DND-41 (cell line): ENCODE data around the gene MYO18B.

Experiments used
- ATAC-seq: fragments of 200-7000 bp; cut with Tn5 transposase; 3 replicates; pipeline ENCODE4 v1.9.1; 2021; ENCODE audit warnings: low read depth; ENCODE audit not compliant: insufficient read depth
- DNase-seq: peaks from one replicate; pipeline ENCODE4 v3.0.0-alpha.2; 2020
- H2AFZ ChIP-seq: 2 replicates; pipeline ENCODE4 v1.6.0; 2012; ENCODE audit warnings: low read depth, low read length
- H3K27ac ChIP-seq: 2 replicates; pipeline ENCODE4 v1.5.1; 2012; ENCODE audit warnings: low read length, inconsistent platforms
- H3K27me3 ChIP-seq: fragments of 200-600 bp; sonication (generic); 2 replicates; pipeline ENCODE4 v1.6.0; 2012; ENCODE audit warnings: low read length, mild to moderate bottlenecking, inconsistent platforms; ENCODE audit not compliant: insufficient read depth, poor library complexity
- H3K36me3 ChIP-seq: 2 replicates; pipeline ENCODE4 v1.5.1; 2012; ENCODE audit warnings: low read length, inconsistent platforms; ENCODE audit not compliant: insufficient read depth
- H3K4me1 ChIP-seq: 2 replicates; pipeline ENCODE4 v1.5.1; 2012; ENCODE audit warnings: mild to moderate bottlenecking, low read length; ENCODE audit not compliant: insufficient read depth
- H3K4me2 ChIP-seq: 2 replicates; pipeline ENCODE4 v1.6.0; 2012; ENCODE audit warnings: mild to moderate bottlenecking, moderate library complexity, low read length, inconsistent platforms; ENCODE audit not compliant: insufficient read depth
- H3K4me3 ChIP-seq, 2 experiments: fragments of 200-600 bp in 1 of 2; shearing (Covaris generic) in 1 of 2; 2 replicates each; pipeline ENCODE4 v1.5.1; 2012 to 2016; ENCODE audit warnings: inconsistent platforms in 2 of 2, low read length in 2 of 2, mild to moderate bottlenecking in 2 of 2, low read depth in 1 of 2, moderate library complexity in 1 of 2
- H3K79me2 ChIP-seq: 2 replicates; pipeline ENCODE4 v1.6.0; 2012; ENCODE audit warnings: low read length, inconsistent platforms; ENCODE audit not compliant: insufficient read depth
- H3K9ac ChIP-seq: 2 replicates; pipeline ENCODE4 v1.6.0; 2012; ENCODE audit warnings: low read depth, mild to moderate bottlenecking, inconsistent platforms, low read length, moderate library complexity
- H3K9me3 ChIP-seq: 2 replicates; pipeline ENCODE4 v1.5.1; 2012; ENCODE audit warnings: low read length, moderate library complexity, mild to moderate bottlenecking, inconsistent platforms; ENCODE audit not compliant: insufficient read depth, severe bottlenecking
- H4K20me1 ChIP-seq: 2 replicates; pipeline ENCODE4 v1.6.0; 2012; ENCODE audit warnings: low read length; ENCODE audit not compliant: insufficient read depth
- CTCF ChIP-seq: IDR thresholded peaks from 2 replicates; pipeline ENCODE4 v1.5.1; 2012; ENCODE audit warnings: borderline replicate concordance, low read length, moderate library complexity, mild to moderate bottlenecking; ENCODE audit not compliant: poor library complexity, severe bottlenecking; ENCODE audit errors: extremely low read depth
- EZH2 ChIP-seq: IDR thresholded peaks from 3 replicates; pipeline ENCODE4 v1.6.1; 2012; ENCODE audit warnings: borderline replicate concordance, low read depth, mild to moderate bottlenecking, moderate library complexity, low read length, inconsistent platforms; ENCODE audit not compliant: severe bottlenecking

MYO18B gene

DNA sequence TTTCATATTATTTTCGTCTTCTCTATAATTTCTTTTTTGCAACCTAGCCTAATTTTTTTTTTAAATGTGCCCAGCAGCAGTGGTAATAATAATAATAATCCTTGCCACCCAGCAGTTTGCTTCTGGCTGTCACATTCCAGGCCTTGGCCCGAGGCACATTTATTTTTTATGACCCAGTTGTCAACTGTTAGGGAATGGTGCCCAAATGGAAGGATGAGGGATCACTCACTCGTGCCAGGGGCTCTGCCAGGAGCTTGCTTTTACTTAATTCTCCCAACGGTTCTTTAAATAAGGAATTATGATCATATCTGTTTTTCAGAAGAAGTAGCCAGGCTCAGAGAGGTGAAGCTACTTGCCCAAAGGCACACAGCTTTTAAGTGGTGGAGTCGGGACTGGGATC is 49.6 kb downstream of the MYO18B start:
- Histone ChIP-seq H2AFZ (no peak overlapping the region), H3K36me3 (no peaks in the 10 kb centered on the region), H3K4me2 (no peak overlapping the region), H3K4me3 (no peak overlapping the region), H3K27ac (no peak overlapping the region), H3K9ac (no peak overlapping the region), H3K4me1 (no peaks in the 10 kb centered on the region), H3K27me3 (peaks cover 6% of the 10 kb centered on the region), H3K79me2 (no peaks in the 10 kb centered on the region), H3K9me3 (no peaks in the 10 kb centered on the region), H4K20me1 (no peaks in the 10 kb centered on the region)
- no peak for TF ChIP-seq EZH2
- no peak for TF ChIP-seq CTCF
- ATAC-seq (no peak), DNase-seq (no peak)

DNA sequence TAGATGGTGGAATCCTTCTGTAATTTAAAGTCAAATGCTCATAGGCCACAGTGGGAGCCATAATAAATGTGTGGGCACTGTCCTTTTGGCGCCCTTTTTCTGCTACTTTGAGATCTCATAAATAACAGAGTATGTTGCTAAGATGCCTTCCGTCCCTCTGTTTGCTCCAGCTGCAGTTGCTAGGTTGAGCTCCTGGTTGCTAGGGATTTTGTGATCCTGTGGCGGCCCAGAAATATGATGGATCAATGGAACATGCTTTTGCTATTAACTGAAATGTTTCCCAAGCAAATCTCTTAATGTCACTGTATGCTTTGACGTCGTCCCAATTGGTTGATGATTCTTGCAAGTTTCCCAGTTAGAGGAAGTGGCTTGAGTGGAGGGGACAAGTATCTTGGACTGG is 53.5 kb downstream of the MYO18B start:
- Histone ChIP-seq H3K4me2 (no peak overlapping the region), H3K9me3 (no peaks in the 10 kb centered on the region), H3K79me2 (no peaks in the 10 kb centered on the region), H3K27ac (no peak overlapping the region), H2AFZ (no peak overlapping the region), H3K27me3 (no peaks in the 10 kb centered on the region), H4K20me1 (no peaks in the 10 kb centered on the region), H3K36me3 (no peaks in the 10 kb centered on the region), H3K4me3 (no peak overlapping the region), H3K9ac (no peak overlapping the region), H3K4me1 (no peaks in the 10 kb centered on the region)
- no peak for TF ChIP-seq CTCF
- no peak for TF ChIP-seq EZH2
- ATAC-seq = no peak
- no peak for DNase-seq

DNA sequence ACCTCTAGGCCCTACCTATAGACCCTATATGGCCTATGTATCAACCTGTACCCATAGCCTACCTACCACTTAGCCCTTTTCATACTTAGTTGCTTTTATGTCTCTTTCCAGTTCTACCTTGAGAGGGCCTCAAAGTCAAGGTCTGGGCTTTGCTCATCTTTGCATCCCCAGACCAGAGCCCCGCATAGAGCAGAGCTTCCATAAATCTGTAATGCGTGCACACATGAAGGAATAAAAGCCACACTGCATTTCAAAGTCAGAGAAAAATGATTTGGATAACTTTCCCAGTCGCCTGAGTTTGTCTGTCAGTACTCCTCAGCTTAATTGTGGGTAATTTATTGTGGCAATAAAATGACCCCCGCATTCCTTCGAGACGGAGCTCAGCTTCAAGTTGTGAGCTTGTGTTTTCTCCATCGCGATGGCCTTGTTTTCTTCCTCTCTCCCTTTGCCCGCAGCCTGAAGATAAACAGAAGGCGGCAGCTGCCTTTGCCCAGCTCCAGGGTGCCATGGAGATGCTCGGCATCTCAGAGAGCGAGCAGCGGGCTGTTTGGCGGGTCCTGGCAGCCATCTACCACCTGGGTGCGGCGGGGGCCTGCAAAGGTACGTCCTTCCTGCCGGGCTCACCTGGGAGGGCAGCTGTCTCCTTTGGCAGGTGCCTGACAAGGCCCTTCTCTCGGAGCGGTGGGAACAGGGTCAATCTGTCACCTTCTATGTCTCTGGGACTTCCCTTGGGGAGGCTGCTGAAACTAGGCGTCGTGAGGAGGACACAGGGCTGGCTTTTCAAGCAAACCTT is 55.7 kb downstream of the MYO18B start:
- no peak overlapping the region for H3K27ac ChIP-seq
- H2AFZ ChIP-seq = no peak overlapping the region
- H3K9ac ChIP-seq = no peak overlapping the region
- no peaks in the 10 kb centered on the region for H3K4me1 ChIP-seq
- ATAC-seq (no peak), DNase-seq (no peak)
- H3K79me2 ChIP-seq = no peaks in the 10 kb centered on the region
- no peak overlapping the region for H3K4me2 ChIP-seq
- no peaks in the 10 kb centered on the region for H3K27me3 ChIP-seq
- no peak overlapping the region for H3K4me3 ChIP-seq
- H3K9me3 ChIP-seq = no peaks in the 10 kb centered on the region
- TF ChIP-seq CTCF = no peak
- H4K20me1 ChIP-seq = no peaks in the 10 kb centered on the region
- H3K36me3 ChIP-seq = no peaks in the 10 kb centered on the region

DNA sequence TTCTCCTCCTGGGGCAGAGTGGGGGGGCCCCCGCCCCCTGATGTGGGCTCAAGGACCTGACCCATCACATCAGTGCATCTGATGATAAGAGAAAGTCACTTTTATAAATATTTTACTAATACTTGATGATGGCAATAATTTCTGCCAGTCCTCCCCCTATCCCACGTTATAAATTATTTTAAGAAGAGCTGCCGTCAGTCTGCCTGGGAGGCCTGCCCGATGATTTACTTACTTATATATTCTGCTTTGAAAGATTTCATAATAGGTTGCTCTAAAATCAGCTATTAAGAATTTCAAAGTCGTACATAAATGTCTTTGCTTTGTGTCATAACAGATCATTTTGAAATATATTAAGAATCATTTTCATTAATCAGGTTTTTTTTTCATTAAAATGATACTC is 58.8 kb downstream of the MYO18B start:
- no peaks in the 10 kb centered on the region for H3K27me3 ChIP-seq
- DNase-seq = no peak

More for the DNA sequence above, 58.8 kb downstream of the MYO18B start:
- H3K79me2 ChIP-seq = no peaks in the 10 kb centered on the region
- H3K9ac ChIP-seq = no peak overlapping the region
- H2AFZ ChIP-seq = no peak overlapping the region
- no peak for ATAC-seq
- H3K4me1 ChIP-seq = no peaks in the 10 kb centered on the region
- no peak overlapping the region for H3K4me3 ChIP-seq
- H3K9me3 ChIP-seq = no peaks in the 10 kb centered on the region
- no peak for TF ChIP-seq CTCF
- no peak for TF ChIP-seq EZH2
- no peak overlapping the region for H3K27ac ChIP-seq
- H3K4me2 ChIP-seq = no peak overlapping the region
- H4K20me1 ChIP-seq = no peaks in the 10 kb centered on the region
- H3K36me3 ChIP-seq = no peaks in the 10 kb centered on the region
